C1 segment of cervical spinal cord (tissue), 14 donors: ENCODE results near the gene LYRM4.

Experiments used
- DNase-seq, 14 donors: peaks; one replicate each; lab custom pipeline; 2025; lab: John Stamatoyannopoulos, UW

The LYRM4 gene

GRCh38 chr6:5174756-5175549 lies 85.8 kb downstream of the LYRM4 start:
- no peak for DNase-seq

GRCh38 chr6:5174244-5174643 lies 86.5 kb downstream of the LYRM4 start:
- DNase-seq: peak in 4 of 14 donors; percentile 9 to 22 (median 16)

GRCh38 chr6:5173810-5174209 lies 86.9 kb downstream of the LYRM4 start:
- DNase-seq: no peak

GRCh38 chr6:5172897-5173474 lies 87.8 kb downstream of the LYRM4 start:
- no peak for DNase-seq

- DNase-seq: no peak
These were observed 88.6 kb downstream of the LYRM4 start for GRCh38 chr6:5172041-5172653.

- no peak for DNase-seq
These were observed 93.2 kb downstream of the LYRM4 start for GRCh38 chr6:5167501-5167900.

- no peak for DNase-seq
These were observed 96.7 kb downstream of the LYRM4 start for GRCh38 chr6:5164092-5164491.

GRCh38 chr6:5163247-5163646 lies 97.5 kb downstream of the LYRM4 start:
- DNase-seq: no peak

- DNase-seq: no peak
These were observed 98.4 kb downstream of the LYRM4 start for GRCh38 chr6:5162355-5162754.

GRCh38 chr6:5160206-5160605 lies 100.5 kb downstream of the LYRM4 start:
- DNase-seq: no peak

GRCh38 chr6:5159162-5159561 lies 101.6 kb downstream of the LYRM4 start:
- DNase-seq: no peak

GRCh38 chr6:5158180-5158579 lies 102.6 kb downstream of the LYRM4 start:
- no peak for DNase-seq

- no peak for DNase-seq
These were observed 103.1 kb downstream of the LYRM4 start for GRCh38 chr6:5157621-5158138.

GRCh38 chr6:5156627-5157026 lies 104.1 kb downstream of the LYRM4 start:
- DNase-seq: no peak

GRCh38 chr6:5155906-5156305 lies 104.8 kb downstream of the LYRM4 start:
- no peak for DNase-seq

- DNase-seq: no peak
These were observed 107.6 kb downstream of the LYRM4 start for GRCh38 chr6:5153186-5153585.

GRCh38 chr6:5152460-5152859 lies 108.3 kb downstream of the LYRM4 start:
- DNase-seq: peak in 1 of 14 donors; percentile 15

- DNase-seq: peak in 5 of 14 donors; percentile 24 to 56 (median 34)
These were observed 108.8 kb downstream of the LYRM4 start for GRCh38 chr6:5151955-5152401.

GRCh38 chr6:5151360-5151954 lies 109.3 kb downstream of the LYRM4 start:
- DNase-seq: no peak

GRCh38 chr6:5150551-5151075 lies 110.1 kb downstream of the LYRM4 start:
- no peak for DNase-seq

- DNase-seq: no peak
These were observed 110.9 kb downstream of the LYRM4 start for GRCh38 chr6:5149891-5150290.

- no peak for DNase-seq
These were observed 111.5 kb downstream of the LYRM4 start for GRCh38 chr6:5149159-5149704.
